ENCODE measurements around the gene NIPAL1.

- TF ChIP-seq POLR2A (IDR thresholded peaks at IDR 0.05) (no peak), CTCF (IDR thresholded peaks at IDR 0.05) (no peak)
Observed at GRCh38 chr4:48044298-48044697, 27.7 kb downstream of the NIPAL1 start.
